ENCODE results near the gene GGA3. TPM values are rescaled to one million over a fixed set of nuclear protein-coding genes. Genes with fewer than 3 reads are reported as not detected.

The GGA3 gene
- total and polyA plus RNA-seq, 10 of the 15 experiments (the other 5 are each of a cell fraction or from before 2014, with no cell fraction given), result 7.0 to 57.5 (median 34.0) TPM

DNA sequence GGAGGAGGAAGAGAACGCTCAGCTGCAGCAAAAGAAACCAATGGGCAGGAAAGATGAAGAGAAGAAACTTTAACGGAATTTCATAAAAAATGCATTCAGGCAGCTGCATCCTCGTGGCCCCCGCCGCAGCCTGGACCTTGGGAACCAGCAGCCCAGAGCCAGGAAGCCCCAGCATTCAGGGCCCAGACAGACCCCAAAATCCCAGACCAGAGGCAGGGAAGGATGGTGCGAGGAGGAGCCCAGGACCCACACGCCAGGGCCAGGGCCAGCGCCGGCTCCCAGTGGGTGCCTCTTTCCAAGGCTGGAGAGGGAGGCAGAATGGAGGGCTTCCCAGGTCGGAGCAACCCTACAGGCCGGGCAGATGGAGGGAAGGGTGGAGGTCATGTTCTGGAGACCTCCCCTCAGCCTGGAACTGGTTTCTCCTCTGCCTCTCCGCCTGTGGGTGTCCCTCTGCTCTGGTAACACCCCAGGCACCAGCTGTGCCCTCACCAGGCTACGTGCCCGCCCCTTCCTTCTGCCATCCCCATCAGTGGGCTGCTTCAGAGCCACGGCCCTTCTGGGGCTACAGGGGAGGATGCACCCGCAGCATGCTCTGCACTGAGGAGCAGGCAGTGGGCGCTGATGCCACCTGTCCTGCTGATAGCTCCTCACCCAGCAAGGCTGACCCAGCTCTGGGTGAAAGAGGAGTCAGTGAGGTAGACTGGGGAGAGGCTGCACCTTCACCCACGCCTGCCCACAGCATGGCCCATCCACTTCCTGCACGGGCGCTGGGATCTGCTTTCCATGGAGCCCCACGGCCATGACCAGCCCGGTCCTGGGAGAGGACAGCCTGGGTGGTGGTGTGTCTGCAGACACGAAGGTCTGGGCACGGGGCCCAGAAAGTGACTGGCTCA is 10.8 kb upstream of the GGA3 start:
- no peak for DNase-seq (ENCODE audit: low read depth, low spot score)
- 4% methylated on average over 24 of the region's 24 CpGs for WGBS (ENCODE audit: insufficient coverage, insufficient replicate concordance, low lambda C conversion rate, missing lambda C conversion rate)
- H2AFZ ChIP-seq (ENCODE audit: control insufficient read depth, low read depth, low read length), result peak overlapping the region; percentile 15; the same call in 1 of the 2 replicates
- peaks cover 12 to 21% of the 10 kb centered on the region in 2 experiments; a peak in 3 of 4 replicates for H3K36me3 ChIP-seq (ENCODE audit: control insufficient read depth in 2 of 2, insufficient read depth in 2 of 2, low read length in 1 of 2)
- ChIA-PET RAD21 (ENCODE audit: unreplicated experiment) (interaction anchor here (0.8 to 4.8 kb wide), 10 partner anchors 11 to 146 kb away, joined by 3 to 68 read pairs (median 8); partner anchors contain the start of genes GGA3, GRB2, MRPS7 and SLC25A19), CTCF (interaction anchor here (0.6 to 5.3 kb wide), 21 partner anchors 9 to 361 kb away, joined by 3 to 58 read pairs (median 6); partner anchors contain the start of genes GGA3, MRPL58, MRPS7 and SLC25A19), POLR2A (interaction anchor here (0.5 to 6.4 kb wide), 11 partner anchors 9 to 158 kb away, joined by 3 to 73 read pairs (median 5); partner anchors contain the start of genes GGA3, MRPS7 and SLC25A19), SMC1A (ENCODE audit: uncharacterized antibody, unreplicated experiment) (interaction anchor here (1.0 to 2.3 kb wide), 5 partner anchors 13 to 140 kb away, joined by 3 to 7 read pairs (median 4); partner anchors contain the start of gene SLC25A19)
- no peak for FAIRE-seq
- no TSS peak for BruUV-seq (replicated peaks)
- intact Hi-C loops (cut with micrococcal nuclease; ENCODE audit: unreplicated experiment) (loop anchor here (2.0 kb wide), 2 partner anchors 133 to 141 kb away; partner anchors contain the start of gene GRB2), in situ Hi-C loops (cut with MboI) (loop anchor here (5.0 kb wide), 1 partner anchor 140 kb away; no protein-coding TSS in a partner anchor)
- H3K27ac ChIP-seq (ENCODE audit: control insufficient read depth, insufficient read depth), result peak overlapping the region; percentile 91
- H3K79me2 ChIP-seq (ENCODE audit: control insufficient read depth, insufficient read depth, low read length), result peaks cover 32% of the 10 kb centered on the region
- peak overlapping the region; percentile 90 for H3K9ac ChIP-seq (ENCODE audit: control insufficient read depth, insufficient read depth, low read length)
- H3K4me2 ChIP-seq (ENCODE audit: control insufficient read depth, insufficient read depth), result peak overlapping the region; percentile 81
- H4K20me1 ChIP-seq (ENCODE audit: control insufficient read depth, insufficient read depth), result no peaks in the 10 kb centered on the region
- ATAC-seq, result peak; percentile 15
- H3K9me3 ChIP-seq (replicated peaks; ENCODE audit: control insufficient read depth, insufficient read depth, low read length), result no peaks in the 10 kb centered on the region
- H3K27me3 ChIP-seq (replicated peaks in 1 of 2; ENCODE audit: control insufficient read depth in 2 of 2, insufficient read depth in 2 of 2, low read length in 1 of 2), result no peaks in the 10 kb centered on the region
- peaks cover 24% of the 10 kb centered on the region for H3K4me1 ChIP-seq (ENCODE audit: control insufficient read depth, insufficient read depth, low read length)
- H3K4me3 ChIP-seq, result peak overlapping the region; percentile 70
- TF ChIP-seq HDGF (IDR thresholded peaks at IDR 0.05), result no peak
- TF ChIP-seq TAF1 (IDR thresholded peaks at IDR 0.05; ENCODE audit: borderline replicate concordance, low read depth, low read length), result no peak
- TF ChIP-seq CREB1 (IDR thresholded peaks at IDR 0.05; ENCODE audit: low read depth), result no peak
- no peak for TF ChIP-seq NRF1 (conservative IDR thresholded peaks at IDR 0.05; ENCODE audit: low read depth, low read length)
- TF ChIP-seq PML (IDR thresholded peaks at IDR 0.05; ENCODE audit: low read length), result 0 out of 2 replicates have a peak, but pooled peaks have one; percentile 34
- TF ChIP-seq SMARCA5 (IDR thresholded peaks at IDR 0.05), result no peak
- no peak for TF ChIP-seq CHD4 (IDR thresholded peaks at IDR 0.05)
- peak; percentile 65; the same call in 1 of the 2 replicates for TF ChIP-seq MTA3 (IDR thresholded peaks at IDR 0.05; ENCODE audit: borderline replicate concordance, low read length)
- peak; percentile 22; the same call in 1 of the 2 replicates for TF ChIP-seq POLR2AphosphoS2 (IDR thresholded peaks at IDR 0.05; ENCODE audit: low read depth, low read length)
- TF ChIP-seq, protein P1, sequence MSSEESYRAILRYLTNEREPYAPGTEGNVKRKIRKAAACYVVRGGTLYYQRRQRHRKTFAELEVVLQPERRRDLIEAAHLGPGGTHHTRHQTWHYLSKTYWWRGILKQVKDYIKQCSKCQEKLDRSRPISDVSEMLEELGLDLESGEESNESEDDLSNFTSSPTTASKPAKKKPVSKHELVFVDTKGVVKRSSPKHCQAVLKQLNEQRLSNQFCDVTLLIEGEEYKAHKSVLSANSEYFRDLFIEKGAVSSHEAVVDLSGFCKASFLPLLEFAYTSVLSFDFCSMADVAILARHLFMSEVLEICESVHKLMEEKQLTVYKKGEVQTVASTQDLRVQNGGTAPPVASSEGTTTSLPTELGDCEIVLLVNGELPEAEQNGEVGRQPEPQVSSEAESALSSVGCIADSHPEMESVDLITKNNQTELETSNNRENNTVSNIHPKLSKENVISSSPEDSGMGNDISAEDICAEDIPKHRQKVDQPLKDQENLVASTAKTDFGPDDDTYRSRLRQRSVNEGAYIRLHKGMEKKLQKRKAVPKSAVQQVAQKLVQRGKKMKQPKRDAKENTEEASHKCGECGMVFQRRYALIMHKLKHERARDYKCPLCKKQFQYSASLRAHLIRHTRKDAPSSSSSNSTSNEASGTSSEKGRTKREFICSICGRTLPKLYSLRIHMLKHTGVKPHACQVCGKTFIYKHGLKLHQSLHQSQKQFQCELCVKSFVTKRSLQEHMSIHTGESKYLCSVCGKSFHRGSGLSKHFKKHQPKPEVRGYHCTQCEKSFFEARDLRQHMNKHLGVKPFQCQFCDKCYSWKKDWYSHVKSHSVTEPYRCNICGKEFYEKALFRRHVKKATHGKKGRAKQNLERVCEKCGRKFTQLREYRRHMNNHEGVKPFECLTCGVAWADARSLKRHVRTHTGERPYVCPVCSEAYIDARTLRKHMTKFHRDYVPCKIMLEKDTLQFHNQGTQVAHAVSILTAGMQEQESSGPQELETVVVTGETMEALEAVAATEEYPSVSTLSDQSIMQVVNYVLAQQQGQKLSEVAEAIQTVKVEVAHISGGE (CRISPR knock-in tag; IDR thresholded peaks at IDR 0.05), result no peak
- TF ChIP-seq NBN (IDR thresholded peaks at IDR 0.05), result no peak
- no peak for TF ChIP-seq SKIL (IDR thresholded peaks at IDR 0.05; ENCODE audit: low read depth, poor library complexity, severe bottlenecking)
- no peak for TF ChIP-seq JUNB (IDR thresholded peaks at IDR 0.05)
- TF ChIP-seq RFX5 (IDR thresholded peaks at IDR 0.05; ENCODE audit: low read depth, low read length), result no peak
- TF ChIP-seq CTCF (IDR thresholded peaks at IDR 0.05 in 2 of 3, conservative IDR thresholded peaks at IDR 0.05 in 1 of 3; ENCODE audit: control insufficient read depth in 2 of 3, extremely low read depth in 1 of 3, insufficient read depth in 1 of 3, low read depth in 3 of 3, low read length in 3 of 3), result peak; percentile 8 to 25 (median 12); a peak in 2 of 6 replicates
- TF ChIP-seq YBX1 (IDR thresholded peaks at IDR 0.05), result no peak

All from GM12878 (cell line).